Stimulated activated naive CD8-positive, alpha-beta T cell treated with anti-CD3 and anti-CD28 coated beads, Interleukin-15, Interleukin-2, amounts not matched to agents 100 ng/mL and 50 ng/mL, for 24 hours (primary cell): ENCODE data around the gene EIF2D.

Experiments
- H3K27ac Mint-ChIP-seq: one replicate; pipeline ENCODE4 v1.8.0; 2021; ENCODE audit warnings: mild to moderate bottlenecking, mixed read lengths
- H3K27me3 Mint-ChIP-seq: one replicate; pipeline ENCODE4 v1.8.0; 2021; ENCODE audit warnings: mixed read lengths
- H3K36me3 Mint-ChIP-seq: one replicate; pipeline ENCODE4 v1.8.0; 2021; ENCODE audit warnings: low read depth, mixed read lengths
- H3K4me1 Mint-ChIP-seq: one replicate; pipeline ENCODE4 v1.8.0; 2021; ENCODE audit warnings: low read depth, mixed read lengths
- H3K4me3 Mint-ChIP-seq: one replicate; pipeline ENCODE4 v1.8.0; 2021; ENCODE audit warnings: mild to moderate bottlenecking, mixed read lengths
- H3K9me3 Mint-ChIP-seq: one replicate; pipeline ENCODE4 v1.8.0; 2021; ENCODE audit warnings: mixed read lengths

EIF2D gene

GRCh38 chr1:206575165-206575893, 36.9 kb downstream of the EIF2D start:
- peaks cover 85% of the 10 kb centered on the region for H3K36me3 Mint-ChIP-seq
- H3K4me1 Mint-ChIP-seq, result peaks cover 100% of the 10 kb centered on the region
- H3K27me3 Mint-ChIP-seq, result no peaks in the 10 kb centered on the region
- H3K27ac Mint-ChIP-seq, result peak overlapping the region; percentile 100
- no peaks in the 10 kb centered on the region for H3K9me3 Mint-ChIP-seq
- peak overlapping the region; percentile 64 for H3K4me3 Mint-ChIP-seq

- peaks cover 83% of the 10 kb centered on the region for H3K36me3 Mint-ChIP-seq
- peaks cover 100% of the 10 kb centered on the region for H3K4me1 Mint-ChIP-seq
- H3K9me3 Mint-ChIP-seq, result no peaks in the 10 kb centered on the region
- no peaks in the 10 kb centered on the region for H3K27me3 Mint-ChIP-seq
- H3K4me3 Mint-ChIP-seq, result peak overlapping the region; percentile 64
- H3K27ac Mint-ChIP-seq, result peak overlapping the region; percentile 100
These were observed 38.5 kb downstream of the EIF2D start for GRCh38 chr1:206573762-206574161.

GRCh38 chr1:206573319-206573718, 38.9 kb downstream of the EIF2D start:
- Mint-ChIP-seq H3K4me3 (peak overlapping the region; percentile 64), H3K9me3 (no peaks in the 10 kb centered on the region), H3K27me3 (no peaks in the 10 kb centered on the region), H3K36me3 (peaks cover 82% of the 10 kb centered on the region), H3K4me1 (peaks cover 100% of the 10 kb centered on the region), H3K27ac (peak overlapping the region; percentile 100)

GRCh38 chr1:206572835-206573234, 39.4 kb downstream of the EIF2D start:
- H3K27me3 Mint-ChIP-seq, result no peaks in the 10 kb centered on the region
- peaks cover 100% of the 10 kb centered on the region for H3K4me1 Mint-ChIP-seq
- H3K4me3 Mint-ChIP-seq, result peak overlapping the region; percentile 27
- H3K27ac Mint-ChIP-seq, result peak overlapping the region; percentile 100
- H3K9me3 Mint-ChIP-seq, result no peaks in the 10 kb centered on the region
- H3K36me3 Mint-ChIP-seq, result peaks cover 83% of the 10 kb centered on the region

- peak overlapping the region; percentile 44 for H3K4me3 Mint-ChIP-seq
- H3K36me3 Mint-ChIP-seq, result peaks cover 90% of the 10 kb centered on the region
- H3K27me3 Mint-ChIP-seq, result no peaks in the 10 kb centered on the region
- H3K9me3 Mint-ChIP-seq, result no peaks in the 10 kb centered on the region
- H3K4me1 Mint-ChIP-seq, result peaks cover 100% of the 10 kb centered on the region
- H3K27ac Mint-ChIP-seq, result peak overlapping the region; percentile 100
These were observed 41.7 kb downstream of the EIF2D start for GRCh38 chr1:206570529-206570928.

DNA sequence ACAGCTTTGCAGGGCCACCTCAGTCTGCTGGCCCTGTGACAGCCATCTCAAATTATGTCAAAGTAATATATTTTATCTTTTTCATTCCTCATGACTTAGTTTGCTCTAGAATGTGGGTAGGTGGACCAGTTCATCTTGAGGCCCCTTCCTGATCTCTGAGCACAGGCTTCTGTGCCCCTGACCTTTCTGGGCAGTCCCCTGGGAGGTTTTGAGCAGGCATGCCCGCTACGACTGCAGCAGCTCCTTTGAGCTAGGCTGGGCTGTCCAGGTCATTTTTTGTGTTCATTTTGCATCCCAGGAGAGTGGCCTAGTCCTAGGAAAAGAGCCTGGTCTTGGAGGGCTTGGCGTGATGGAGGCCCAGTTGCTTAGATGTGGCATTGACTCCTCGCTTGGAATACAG, 42.7 kb downstream of the EIF2D start:
- Mint-ChIP-seq H3K4me1 (peaks cover 100% of the 10 kb centered on the region), H3K4me3 (peak overlapping the region; percentile 98), H3K36me3 (peaks cover 93% of the 10 kb centered on the region), H3K27ac (peak overlapping the region; percentile 100), H3K27me3 (no peaks in the 10 kb centered on the region), H3K9me3 (no peaks in the 10 kb centered on the region)

DNA sequence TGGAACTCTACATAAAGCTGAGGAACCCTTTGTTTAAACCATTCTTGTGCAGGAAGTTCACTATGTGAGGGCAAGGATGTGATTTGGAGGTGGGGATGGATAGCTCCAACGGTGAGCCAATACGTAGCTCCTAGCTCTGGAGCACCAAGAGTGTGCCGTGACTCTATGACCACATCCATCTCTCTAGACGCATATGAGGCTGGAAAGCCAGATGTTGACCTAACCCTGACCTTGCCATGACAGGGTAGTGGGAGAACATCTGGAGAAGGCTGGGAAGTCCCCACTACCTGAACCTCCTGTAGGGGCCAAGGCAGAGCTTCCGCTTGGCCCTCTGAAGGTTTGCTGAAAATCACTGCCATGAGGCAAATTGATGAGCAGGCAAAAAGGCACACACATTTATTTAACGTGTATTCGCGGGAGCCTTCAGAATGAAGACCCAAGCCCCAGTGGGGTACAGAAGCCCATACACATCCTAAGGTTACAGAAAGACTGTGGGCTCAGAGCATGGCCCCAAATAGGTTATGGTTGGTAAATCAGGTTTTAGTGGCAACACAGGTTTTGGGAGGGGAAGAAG, 43.4 kb downstream of the EIF2D start:
- peaks cover 100% of the 10 kb centered on the region for H3K4me1 Mint-ChIP-seq
- H3K9me3 Mint-ChIP-seq, result no peaks in the 10 kb centered on the region
- H3K4me3 Mint-ChIP-seq, result peak overlapping the region; percentile 98
- no peaks in the 10 kb centered on the region for H3K27me3 Mint-ChIP-seq
- peak overlapping the region; percentile 100 for H3K27ac Mint-ChIP-seq
- H3K36me3 Mint-ChIP-seq, result peaks cover 94% of the 10 kb centered on the region

GRCh38 chr1:206568256-206568655, 44.0 kb downstream of the EIF2D start:
- peaks cover 94% of the 10 kb centered on the region for H3K36me3 Mint-ChIP-seq
- peak overlapping the region; percentile 100 for H3K27ac Mint-ChIP-seq
- H3K4me1 Mint-ChIP-seq, result peaks cover 100% of the 10 kb centered on the region
- H3K27me3 Mint-ChIP-seq, result no peaks in the 10 kb centered on the region
- H3K4me3 Mint-ChIP-seq, result peak overlapping the region; percentile 98
- H3K9me3 Mint-ChIP-seq, result no peaks in the 10 kb centered on the region

DNA sequence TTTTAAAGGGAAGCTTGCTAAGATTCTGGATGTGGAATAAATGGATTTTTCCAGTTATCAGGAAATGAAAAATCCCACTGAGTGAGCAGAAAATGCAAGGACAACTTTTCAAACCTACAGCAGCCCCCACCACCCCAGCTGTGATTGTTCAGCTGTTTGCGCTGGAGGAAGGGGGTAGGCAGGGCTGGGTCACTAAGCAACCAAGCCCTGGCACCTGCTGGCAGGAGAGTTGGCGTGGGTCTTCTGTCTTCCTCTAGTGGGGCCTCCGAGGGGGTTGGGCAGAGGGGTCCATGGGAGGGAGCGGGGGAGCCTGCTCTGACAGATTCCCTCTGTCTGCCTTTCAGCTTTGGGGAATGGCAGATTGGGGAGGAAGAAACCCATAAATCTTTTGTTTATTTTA, 45.3 kb downstream of the EIF2D start:
- Mint-ChIP-seq H3K9me3 (no peaks in the 10 kb centered on the region), H3K36me3 (peaks cover 94% of the 10 kb centered on the region), H3K4me3 (peak overlapping the region; percentile 98), H3K27ac (peak overlapping the region; percentile 100), H3K4me1 (peaks cover 100% of the 10 kb centered on the region), H3K27me3 (no peaks in the 10 kb centered on the region)

DNA sequence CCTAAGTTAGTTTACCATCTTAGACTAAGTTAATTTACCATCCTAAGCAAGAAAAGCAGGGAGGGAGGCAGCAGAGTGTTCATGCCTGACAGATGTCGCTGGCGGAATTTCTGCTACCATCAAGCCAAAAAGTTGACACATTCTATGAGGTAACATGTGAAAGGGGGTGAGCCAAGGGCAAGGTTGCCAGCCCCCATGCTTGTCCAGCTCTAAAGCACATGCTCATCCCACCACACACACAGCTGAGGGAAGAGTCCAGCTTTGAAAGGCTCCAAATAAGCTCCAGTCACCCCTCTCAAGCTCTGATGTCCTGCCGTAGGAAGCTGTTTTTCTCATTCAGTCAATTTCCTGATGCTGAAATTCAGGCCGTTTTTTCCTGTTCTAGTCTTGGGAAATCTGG, 46.3 kb downstream of the EIF2D start:
- Mint-ChIP-seq H3K36me3 (peaks cover 94% of the 10 kb centered on the region), H3K9me3 (no peaks in the 10 kb centered on the region), H3K4me1 (peaks cover 100% of the 10 kb centered on the region), H3K4me3 (peak overlapping the region; percentile 98), H3K27me3 (no peaks in the 10 kb centered on the region), H3K27ac (peak overlapping the region; percentile 100)

DNA sequence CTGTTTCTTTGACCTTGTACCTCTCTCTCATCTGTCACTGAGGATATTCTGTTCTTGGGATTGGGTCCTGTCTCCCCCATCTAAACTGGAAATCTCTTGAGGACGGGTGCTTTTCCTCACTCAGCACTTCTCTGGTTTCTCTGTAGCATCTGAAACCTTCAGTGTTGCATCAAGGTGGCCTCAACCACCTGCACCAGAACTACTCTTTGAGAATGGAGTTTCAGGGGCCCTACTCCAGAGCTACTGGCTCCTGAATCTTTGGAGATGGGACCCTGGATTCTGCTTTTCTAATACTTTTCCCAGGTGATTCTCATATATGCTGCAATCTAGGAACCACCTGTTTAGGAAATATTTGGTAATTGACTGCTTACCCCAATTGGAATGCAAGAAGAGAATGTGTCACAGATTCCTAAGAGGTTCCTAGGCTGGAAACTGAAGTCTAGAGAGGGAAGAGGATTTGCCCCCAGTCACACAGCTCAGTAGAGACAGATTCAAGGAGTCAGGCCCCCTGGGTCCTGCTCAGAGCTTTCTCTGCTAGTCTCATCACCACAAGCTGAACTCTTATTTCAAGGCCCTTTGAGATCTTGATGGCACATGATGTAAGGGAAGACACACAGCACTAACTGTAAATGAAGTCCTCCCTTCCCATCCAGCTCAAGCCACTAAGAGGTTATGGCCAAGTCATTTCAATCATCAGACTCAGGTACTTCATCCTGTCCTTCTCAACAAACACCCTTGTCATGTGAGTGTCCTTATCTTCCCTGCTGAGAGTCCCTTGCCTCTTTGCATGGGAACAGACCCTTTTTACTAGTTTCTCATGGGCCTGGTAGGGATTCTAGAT, 48.7 kb downstream of the EIF2D start:
- Mint-ChIP-seq H3K27me3 (no peaks in the 10 kb centered on the region), H3K4me3 (peak overlapping the region; percentile 98), H3K27ac (peak overlapping the region; percentile 100), H3K4me1 (peaks cover 92% of the 10 kb centered on the region), H3K36me3 (peaks cover 98% of the 10 kb centered on the region), H3K9me3 (no peaks in the 10 kb centered on the region)

GRCh38 chr1:206560007-206560716, 52.1 kb downstream of the EIF2D start:
- Mint-ChIP-seq H3K4me1 (peaks cover 74% of the 10 kb centered on the region), H3K36me3 (peaks cover 76% of the 10 kb centered on the region)

GRCh38 chr1:206559672-206559995, 52.6 kb downstream of the EIF2D start:
- Mint-ChIP-seq H3K9me3 (no peaks in the 10 kb centered on the region), H3K4me3 (peak overlapping the region; percentile 98), H3K36me3 (peaks cover 71% of the 10 kb centered on the region), H3K27ac (peak overlapping the region; percentile 100), H3K27me3 (no peaks in the 10 kb centered on the region), H3K4me1 (peaks cover 74% of the 10 kb centered on the region)

More at GRCh38 chr1:206560007-206560716, 52.1 kb downstream of the EIF2D start:
- Mint-ChIP-seq H3K4me3 (peak overlapping the region; percentile 98), H3K27ac (peak overlapping the region; percentile 100), H3K27me3 (no peaks in the 10 kb centered on the region), H3K9me3 (no peaks in the 10 kb centered on the region)

GRCh38 chr1:206558794-206559671, 53.2 kb downstream of the EIF2D start:
- H3K36me3 Mint-ChIP-seq, result peaks cover 65% of the 10 kb centered on the region
- H3K27me3 Mint-ChIP-seq, result no peaks in the 10 kb centered on the region
- H3K4me1 Mint-ChIP-seq, result peaks cover 74% of the 10 kb centered on the region
- no peaks in the 10 kb centered on the region for H3K9me3 Mint-ChIP-seq
- peak overlapping the region; percentile 98 for H3K4me3 Mint-ChIP-seq
- H3K27ac Mint-ChIP-seq, result peak overlapping the region; percentile 100
